Right lung (tissue), 5 donors: ENCODE data around the gene TNFRSF25. TPM values are rescaled to one million over a fixed set of nuclear protein-coding genes. Genes with fewer than 3 reads are reported as not detected.
A peak's percentile ranks its signal among the peaks of the same experiment; 100 is the strongest.

Experiments
- DNase-seq, 2 donors: peaks; one replicate each; pipeline ENCODE4 v3.0.0-alpha.2; 2013
- polyA plus RNA-seq, 5 donors: library from polyadenylated mRNA; unstranded; fragments of 120-200 nt; gene quantifications; one replicate each; pipeline versions ENCODE4 v1.2.1 to v1.2.3, GENCODE V29; 2013; ENCODE audit warnings: inconsistent platforms in 1 of 5, low replicate concordance in 1 of 5; ENCODE audit not compliant: insufficient read length in 5 of 5, insufficient read depth in 1 of 5

Gene TNFRSF25
- polyA plus RNA-seq, 5 donors, result 16.5 to 32.9 (median 27.1) TPM

DNA sequence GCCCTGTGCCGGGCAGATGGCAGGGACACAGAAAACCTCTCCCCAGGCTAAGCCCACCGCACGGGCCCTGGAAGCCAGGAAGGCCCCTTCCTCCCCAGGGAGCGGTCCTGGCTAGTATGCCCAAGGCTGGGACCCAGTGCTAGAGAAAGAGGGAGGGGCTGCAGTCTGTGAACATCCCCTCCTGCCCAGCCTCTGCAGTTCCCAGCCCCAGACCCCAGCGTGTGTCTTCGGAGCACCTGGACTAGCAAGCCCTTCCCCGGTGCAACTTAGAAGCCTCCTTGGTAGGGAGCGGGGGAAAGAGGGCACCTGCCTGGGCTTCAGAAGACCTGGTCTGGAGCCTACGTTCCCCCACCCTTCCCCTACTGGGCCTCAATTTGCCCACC lies 23.4 kb upstream of the TNFRSF25 start:
- no peak for DNase-seq

- no peak for DNase-seq
Observed at GRCh38 chr1:6488602-6489382, 22.8 kb upstream of the TNFRSF25 start.

GRCh38 chr1:6487804-6488484 lies 22.0 kb upstream of the TNFRSF25 start:
- DNase-seq, result no peak

DNA sequence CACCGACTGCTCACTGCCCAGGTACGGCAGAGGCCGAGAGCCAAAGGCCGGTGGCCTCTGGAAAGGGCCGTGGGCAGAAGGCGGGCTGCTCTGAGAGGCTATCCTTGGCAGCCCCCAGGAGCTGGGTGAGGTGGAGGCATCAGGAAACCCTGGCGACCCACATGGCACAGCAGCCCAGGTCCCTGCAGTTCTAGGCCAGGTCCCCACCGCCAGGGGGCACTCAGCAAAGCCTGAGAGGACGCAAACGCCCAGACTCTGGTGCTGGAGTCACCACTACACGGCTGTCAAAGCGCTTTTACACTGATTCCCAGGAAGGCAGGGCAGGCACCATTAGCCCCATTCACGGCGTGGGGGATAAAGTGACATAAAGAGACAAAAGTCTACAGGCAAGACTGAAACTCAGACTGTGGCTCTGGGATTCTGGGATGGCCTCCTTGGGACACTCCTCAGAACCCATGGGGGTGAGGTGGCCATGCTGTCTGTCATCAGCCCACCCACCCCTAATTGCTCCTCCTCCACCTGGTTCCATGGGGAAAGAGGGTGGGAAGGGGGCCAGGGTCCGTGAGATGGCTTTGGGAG lies 20.5 kb upstream of the TNFRSF25 start:
- peak; percentile 73 to 74 for DNase-seq

GRCh38 chr1:6485168-6486101 lies 19.5 kb upstream of the TNFRSF25 start:
- DNase-seq, result no peak

- no peak for DNase-seq
Observed at GRCh38 chr1:6484826-6485167, 18.8 kb upstream of the TNFRSF25 start.

- no peak for DNase-seq
Observed at GRCh38 chr1:6483761-6484117, 17.8 kb upstream of the TNFRSF25 start.

- DNase-seq, result peak in 1 of 2 donors; percentile 42
Observed at GRCh38 chr1:6483017-6483760, 17.2 kb upstream of the TNFRSF25 start.

- DNase-seq, result no peak
Observed at GRCh38 chr1:6481820-6482219, 15.8 kb upstream of the TNFRSF25 start.

DNA sequence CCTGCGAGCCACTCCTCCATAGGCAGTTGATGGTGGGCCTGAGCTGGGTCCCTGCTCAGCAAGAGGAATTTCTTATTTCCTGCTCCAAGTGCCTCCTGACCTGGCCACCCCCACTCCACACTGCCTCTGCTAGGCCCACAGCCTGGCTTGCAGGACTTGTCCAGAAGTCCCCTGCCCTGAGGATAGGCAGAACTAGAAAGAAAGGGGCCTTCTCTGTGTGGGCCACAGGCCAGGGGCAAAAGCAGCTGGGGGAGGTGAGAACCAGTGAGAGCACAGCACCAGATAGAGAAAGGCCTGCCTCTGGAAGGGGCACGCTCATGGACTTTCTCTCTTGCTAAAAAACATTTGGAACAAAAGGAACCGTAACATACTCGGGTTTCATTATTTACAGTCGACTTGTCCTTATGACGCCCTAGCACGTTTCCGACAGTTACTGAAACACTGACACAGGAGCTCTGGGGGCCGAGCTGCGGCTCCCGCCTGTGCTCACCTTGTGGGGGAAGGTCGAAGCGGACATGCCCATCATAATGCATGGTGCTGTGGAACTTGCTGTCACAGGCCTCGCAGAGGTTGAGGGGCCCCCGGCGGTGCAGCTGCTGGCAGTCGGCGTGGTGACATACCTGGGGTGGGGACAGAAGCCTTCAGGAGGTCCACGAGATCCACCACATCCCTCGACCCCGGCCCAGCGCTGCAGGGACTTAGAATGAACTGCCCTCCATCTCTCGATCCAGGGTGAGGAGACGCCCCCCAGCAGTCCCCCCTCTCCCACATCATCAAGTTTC lies 11.3 kb upstream of the TNFRSF25 start:
- DNase-seq, result no peak

DNA sequence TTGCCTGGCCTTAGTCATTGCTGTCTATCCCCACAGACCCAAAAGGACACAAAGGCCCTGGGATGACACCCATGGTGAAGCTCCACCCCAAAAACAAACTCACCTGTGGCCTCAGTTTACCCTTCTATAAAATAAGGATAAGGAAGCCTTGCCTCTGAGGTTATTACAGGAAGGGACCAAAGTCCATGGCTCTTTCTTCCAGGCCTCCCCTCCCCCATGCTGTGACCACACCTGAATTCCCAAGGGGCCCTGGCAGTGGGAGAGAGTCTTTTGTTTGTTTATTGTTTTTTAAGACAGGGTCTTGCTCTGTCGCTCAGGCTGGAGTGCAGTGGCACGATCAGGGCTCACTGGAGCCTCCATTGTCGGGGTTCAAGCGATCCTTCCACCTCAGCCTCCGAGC lies 10.5 kb upstream of the TNFRSF25 start:
- DNase-seq, result no peak

GRCh38 chr1:6475381-6476133 lies 9.6 kb upstream of the TNFRSF25 start:
- no peak for DNase-seq

- DNase-seq, result no peak
Observed at GRCh38 chr1:6474815-6475282, 8.9 kb upstream of the TNFRSF25 start.

DNA sequence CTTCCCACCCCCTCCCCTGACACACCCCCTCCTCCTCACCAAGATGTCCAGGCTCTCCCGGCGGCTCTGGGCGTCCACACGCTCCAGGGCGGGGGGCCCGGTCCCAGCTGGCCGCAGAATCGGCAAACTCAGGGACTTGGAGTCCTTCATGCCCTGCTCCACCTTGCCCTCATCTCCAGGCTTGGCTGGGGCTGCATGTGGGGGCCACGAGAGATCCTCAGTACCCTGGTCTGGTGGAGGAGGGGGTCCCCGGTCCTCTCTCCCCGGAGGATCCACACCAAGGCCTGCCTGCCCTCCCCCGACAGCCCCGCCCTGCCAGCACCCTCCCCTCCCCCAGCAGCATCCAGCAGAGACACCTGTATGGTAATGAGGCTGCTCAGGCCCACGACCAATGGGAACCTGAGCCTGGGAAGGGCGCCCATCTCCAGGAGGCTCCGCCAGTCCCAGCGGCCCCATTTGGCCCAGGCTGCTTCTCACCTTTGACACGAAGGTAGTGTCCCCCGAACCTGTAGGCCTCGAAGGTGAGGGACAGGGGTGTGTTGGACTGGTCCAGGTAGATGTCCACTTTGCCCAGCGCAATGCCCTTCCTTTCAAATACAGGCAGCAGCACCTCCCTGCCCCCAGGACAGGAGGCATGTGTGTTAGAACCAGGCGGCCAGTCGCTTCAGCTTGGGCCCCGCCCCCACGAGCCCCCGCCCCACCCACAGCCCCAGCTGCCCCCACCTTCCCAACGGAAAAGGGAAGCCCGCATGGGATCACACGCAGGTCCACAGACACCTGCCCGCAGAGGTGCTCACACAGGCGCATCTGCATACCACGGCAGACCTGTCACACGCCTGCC lies 8.2 kb upstream of the TNFRSF25 start:
- DNase-seq, result no peak

- no peak for DNase-seq
Observed at GRCh38 chr1:6473156-6473555, 7.2 kb upstream of the TNFRSF25 start.

DNA sequence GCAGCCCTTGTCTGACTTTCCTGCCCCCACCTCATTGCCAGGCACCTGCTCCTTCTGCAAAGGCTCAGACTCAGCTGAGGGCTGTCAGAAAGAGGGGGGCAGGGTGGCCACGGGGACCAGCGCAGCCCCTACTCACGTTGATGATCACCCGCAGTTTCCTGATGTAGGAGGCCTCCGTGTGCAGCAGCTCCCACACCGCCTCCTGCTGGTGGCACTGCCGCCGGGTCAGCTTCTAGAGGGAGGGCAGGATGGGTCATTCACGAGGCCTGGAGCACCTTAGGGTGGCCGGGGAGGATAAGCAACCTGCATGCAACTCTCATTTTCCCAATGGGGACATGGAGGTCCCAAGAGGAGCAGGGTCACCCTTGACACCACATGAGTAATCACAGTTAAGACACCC lies 6.4 kb upstream of the TNFRSF25 start:
- no peak for DNase-seq

DNA sequence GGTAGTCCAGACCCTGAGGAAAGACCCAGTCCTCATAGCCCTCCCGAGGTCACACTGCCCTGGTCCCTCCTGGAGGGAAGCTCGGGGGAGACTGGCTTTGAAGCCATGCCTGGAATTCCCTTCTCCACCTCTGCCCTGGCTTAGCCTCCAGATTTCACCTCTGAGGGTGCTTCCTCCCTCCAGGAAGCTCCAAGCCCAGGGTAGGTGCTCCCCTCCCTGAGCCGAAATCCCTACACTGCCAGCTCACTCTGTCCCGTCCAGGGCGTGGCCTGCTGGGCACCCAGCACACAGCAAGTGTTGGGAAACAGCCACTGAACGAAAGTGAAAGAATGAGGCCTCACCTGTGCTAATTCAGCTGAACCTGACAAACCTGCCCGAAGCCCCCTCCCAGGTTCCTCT lies 6.0 kb upstream of the TNFRSF25 start:
- DNase-seq, result no peak

DNA sequence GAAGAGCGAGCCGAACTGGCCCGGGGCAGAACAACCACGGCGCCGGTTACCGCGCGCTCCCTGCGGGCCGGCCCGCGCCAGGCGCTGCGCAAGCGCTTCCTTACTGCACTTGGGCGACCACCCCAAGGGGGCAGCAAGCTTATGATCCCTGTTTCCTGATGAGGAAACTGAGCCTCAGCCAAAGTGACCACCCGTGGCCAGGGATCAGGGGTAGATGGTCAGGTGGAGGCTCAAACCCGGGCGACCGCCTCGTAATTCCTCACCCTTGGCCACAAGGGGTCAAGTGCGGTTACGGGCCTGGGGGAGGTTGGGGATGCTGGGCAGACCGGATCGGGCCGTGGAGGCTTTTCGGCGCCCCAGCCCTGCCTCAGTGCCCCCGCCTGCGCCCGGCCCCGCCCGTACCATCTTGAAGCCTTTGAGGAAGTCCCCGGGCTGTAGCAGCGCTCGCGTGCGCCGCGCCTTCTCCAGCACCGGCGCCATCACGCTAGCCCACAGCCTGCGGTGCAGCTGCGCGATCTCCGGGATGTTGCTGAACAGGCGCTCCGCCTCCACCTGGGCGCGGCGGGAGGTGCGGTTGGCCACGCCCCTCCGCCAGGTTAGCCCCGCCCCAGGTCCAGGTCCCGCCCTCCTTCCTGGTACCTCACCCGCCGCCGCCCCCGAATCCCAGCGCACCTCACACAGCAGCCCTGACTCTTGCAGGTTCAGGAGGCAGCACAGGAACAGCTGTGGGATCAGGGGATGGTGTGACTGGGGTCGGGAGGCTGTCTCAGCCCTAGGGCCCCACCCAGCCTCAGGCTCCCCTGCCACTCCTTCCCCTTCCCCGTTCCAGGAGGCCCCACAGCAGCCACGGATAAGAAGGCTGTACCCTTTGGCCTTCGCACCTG lies 5.4 kb upstream of the TNFRSF25 start:
- DNase-seq, result no peak
